Left ventricle myocardium inferior (tissue), 1 donor: ENCODE measurements around the gene SLC2A8. TPM values are rescaled to one million over a fixed set of nuclear protein-coding genes. Genes with fewer than 3 reads are reported as not detected.
A peak's percentile ranks its signal among the peaks of the same experiment; 100 is the strongest.

Experiments used
- DNase-seq: peaks from one replicate; pipeline ENCODE4 v3.0.0-alpha.2; 2020
- H3K27ac ChIP-seq: fragments of 200-600 bp; replicated peaks from 2 replicates; pipeline ENCODE4 v1.8.0; 2021
- H3K27me3 ChIP-seq: fragments of 200-600 bp; 2 replicates; pipeline ENCODE4 v1.8.0; 2021; ENCODE audit warnings: low read depth
- H3K36me3 ChIP-seq: fragments of 200-600 bp; 2 replicates; pipeline ENCODE4 v1.8.0; 2021
- H3K4me1 ChIP-seq: fragments of 200-600 bp; 2 replicates; pipeline ENCODE4 v1.8.0; 2021
- H3K4me3 ChIP-seq: fragments of 200-600 bp; 2 replicates; pipeline ENCODE4 v1.8.0; 2021; ENCODE audit warnings: mild to moderate bottlenecking, moderate library complexity
- H3K9me3 ChIP-seq: fragments of 200-600 bp; replicated peaks from 2 replicates; pipeline ENCODE4 v1.8.0; 2021
- CTCF ChIP-seq: fragments of 200-600 bp; IDR thresholded peaks from 2 replicates; pipeline ENCODE4 v1.8.0; 2021; ENCODE audit warnings: antibody characterized with exemption, mild to moderate bottlenecking, borderline replicate concordance
- intact Hi-C: fragments of 100-400 bp; cut with micrococcal nuclease; formaldehyde crosslinking; loops from one replicate; pipeline ENCODE4 v1.11.0; 2022
- total RNA-seq: library from RNA; stranded (reverse); fragmentation: NEBNext Ultra II Directional; extraction: Animal tissue kit (Norgen Biotek cat#: 25700); gene quantifications from one replicate; pipeline ENCODE4 v1.2.1, GENCODE V29; 2021
- donor health status: DM: no; HTN: yes; CAD: no; lungs with severe emphysema.

The SLC2A8 gene
- total RNA-seq, 1 donor from 2014 or later = 16.1 TPM

DNA sequence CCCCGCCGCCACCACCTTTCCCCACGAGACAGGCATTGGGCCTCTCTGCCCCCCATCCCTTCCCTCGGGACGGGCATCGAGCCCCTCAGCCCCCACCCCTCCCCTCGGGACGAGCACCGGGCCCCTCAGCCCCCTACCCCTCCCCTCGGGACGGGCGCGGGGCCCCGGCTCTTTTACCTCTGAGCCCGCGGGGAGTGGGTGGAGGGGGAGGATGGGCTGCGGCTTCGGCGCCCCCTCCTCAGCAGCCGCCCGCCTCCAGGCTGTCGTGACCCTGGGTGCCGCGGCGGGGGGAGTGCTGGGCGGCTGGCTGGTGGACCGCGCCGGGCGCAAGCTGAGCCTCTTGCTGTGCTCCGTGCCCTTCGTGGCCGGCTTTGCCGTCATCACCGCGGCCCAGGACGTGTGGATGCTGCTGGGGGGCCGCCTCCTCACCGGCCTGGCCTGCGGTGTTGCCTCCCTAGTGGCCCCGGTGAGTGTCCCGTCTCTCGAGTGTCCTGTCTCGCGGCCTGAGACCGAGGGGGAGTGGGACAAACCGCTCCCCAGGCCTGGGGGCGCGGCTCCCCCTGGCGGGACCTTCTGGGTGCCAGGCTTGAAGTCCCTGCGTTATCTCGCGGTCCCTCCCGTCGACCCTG is 791 bp downstream of the SLC2A8 start:
- peak; percentile 50 for DNase-seq
- TF ChIP-seq CTCF = peak; percentile 60
- H3K27ac ChIP-seq = peak overlapping the region; percentile 87
- H3K36me3 ChIP-seq = peaks cover 27% of the 10 kb centered on the region
- intact Hi-C loops = no loop called here
- H3K4me1 ChIP-seq = peaks cover 28% of the 10 kb centered on the region
- H3K27me3 ChIP-seq = no peaks in the 10 kb centered on the region
- H3K4me3 ChIP-seq = peak overlapping the region; percentile 83
- H3K9me3 ChIP-seq = no peaks in the 10 kb centered on the region

DNA sequence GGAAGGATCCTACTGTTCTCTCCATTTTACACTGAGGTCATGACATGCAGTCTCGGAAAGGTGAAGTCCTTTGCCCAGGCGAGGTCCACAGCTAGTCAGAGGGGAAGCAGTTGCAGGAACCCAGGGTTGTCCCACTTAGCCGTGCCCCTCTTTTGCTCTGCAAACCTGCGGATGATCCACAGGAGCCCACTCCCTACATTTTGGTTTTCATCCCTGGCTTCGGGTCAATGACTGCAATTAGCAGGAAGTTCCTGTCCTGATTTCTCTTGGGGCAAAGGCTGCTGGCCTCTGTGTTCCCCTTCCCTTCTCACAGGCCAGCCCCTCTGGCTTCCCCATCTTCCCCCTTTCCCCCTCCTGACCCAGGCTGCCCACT is 1.3 kb downstream of the SLC2A8 start:
- Histone ChIP-seq H3K9me3 (no peaks in the 10 kb centered on the region), H3K4me3 (peak overlapping the region; percentile 83), H3K36me3 (peaks cover 30% of the 10 kb centered on the region), H3K27me3 (no peaks in the 10 kb centered on the region), H3K4me1 (peaks cover 28% of the 10 kb centered on the region), H3K27ac (peak overlapping the region; percentile 87)
- TF ChIP-seq CTCF = no peak
- no peak for DNase-seq
- intact Hi-C loops = no loop called here

DNA sequence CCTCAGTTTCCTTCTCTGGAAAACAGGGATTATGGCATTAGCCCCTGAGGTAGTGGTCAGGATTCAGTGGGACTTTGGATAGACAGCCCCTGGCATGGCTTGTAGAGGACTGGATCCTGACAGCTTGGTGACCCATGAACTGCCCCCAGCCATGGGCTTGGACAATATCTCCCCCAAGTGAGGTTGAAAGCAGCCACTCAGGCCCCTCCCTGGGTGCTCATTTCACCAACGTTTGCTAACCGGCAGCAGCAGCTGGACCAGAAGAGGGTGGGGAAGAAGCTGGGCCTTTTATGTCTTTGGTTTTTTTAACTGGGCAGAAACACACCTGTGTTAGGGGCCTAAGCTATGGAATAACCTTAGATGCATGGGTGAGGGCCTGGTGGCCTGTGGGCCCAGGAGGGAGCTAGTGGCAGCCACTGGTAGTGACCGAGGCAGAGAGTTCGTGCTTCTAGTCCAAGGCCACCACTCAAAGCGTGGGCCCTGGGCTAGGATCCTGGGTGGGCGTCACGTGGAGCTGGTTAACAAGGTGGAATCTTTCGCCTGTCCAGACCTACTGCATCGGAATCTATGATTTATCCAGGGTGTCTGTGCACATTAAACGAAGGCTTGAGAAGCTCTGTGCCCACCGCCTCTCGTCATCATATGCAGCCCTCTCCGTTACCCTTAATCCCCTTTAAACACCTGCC is 1.9 kb downstream of the SLC2A8 start:
- H3K27me3 ChIP-seq = no peaks in the 10 kb centered on the region
- intact Hi-C loops = no loop called here
- no peak for TF ChIP-seq CTCF
- no peak overlapping the region for H3K27ac ChIP-seq
- peak overlapping the region; percentile 83 for H3K4me3 ChIP-seq
- H3K9me3 ChIP-seq = no peaks in the 10 kb centered on the region
- peaks cover 35% of the 10 kb centered on the region for H3K36me3 ChIP-seq
- peaks cover 28% of the 10 kb centered on the region for H3K4me1 ChIP-seq
- no peak for DNase-seq

DNA sequence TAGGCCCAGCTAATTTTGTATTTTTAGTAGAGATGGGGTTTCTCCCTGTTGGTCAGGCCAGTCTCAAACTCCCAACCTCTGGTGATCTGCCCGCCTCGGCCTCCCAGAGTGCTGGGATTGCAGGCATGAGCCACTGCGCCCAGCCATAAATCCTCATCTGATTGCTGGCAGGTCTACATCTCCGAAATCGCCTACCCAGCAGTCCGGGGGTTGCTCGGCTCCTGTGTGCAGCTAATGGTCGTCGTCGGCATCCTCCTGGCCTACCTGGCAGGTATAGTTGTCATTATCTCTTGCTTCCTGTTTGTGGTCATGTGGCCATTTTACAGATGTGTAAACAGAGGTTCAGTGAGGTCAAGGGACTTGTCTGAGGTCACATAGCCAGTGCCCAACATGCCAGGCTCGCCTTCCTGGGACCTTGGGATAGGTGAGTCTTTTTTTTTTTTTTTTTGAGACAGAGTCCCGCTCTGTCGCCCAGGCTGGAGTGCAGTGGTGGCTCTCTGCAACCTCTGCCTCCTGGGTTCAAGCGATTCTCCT is 2.8 kb downstream of the SLC2A8 start:
- peaks cover 45% of the 10 kb centered on the region for H3K36me3 ChIP-seq
- no peaks in the 10 kb centered on the region for H3K27me3 ChIP-seq
- H3K27ac ChIP-seq = no peak overlapping the region
- no peak for DNase-seq
- no peaks in the 10 kb centered on the region for H3K9me3 ChIP-seq
- peaks cover 28% of the 10 kb centered on the region for H3K4me1 ChIP-seq
- TF ChIP-seq CTCF = no peak
- H3K4me3 ChIP-seq = no peak overlapping the region
- intact Hi-C loops = no loop called here

DNA sequence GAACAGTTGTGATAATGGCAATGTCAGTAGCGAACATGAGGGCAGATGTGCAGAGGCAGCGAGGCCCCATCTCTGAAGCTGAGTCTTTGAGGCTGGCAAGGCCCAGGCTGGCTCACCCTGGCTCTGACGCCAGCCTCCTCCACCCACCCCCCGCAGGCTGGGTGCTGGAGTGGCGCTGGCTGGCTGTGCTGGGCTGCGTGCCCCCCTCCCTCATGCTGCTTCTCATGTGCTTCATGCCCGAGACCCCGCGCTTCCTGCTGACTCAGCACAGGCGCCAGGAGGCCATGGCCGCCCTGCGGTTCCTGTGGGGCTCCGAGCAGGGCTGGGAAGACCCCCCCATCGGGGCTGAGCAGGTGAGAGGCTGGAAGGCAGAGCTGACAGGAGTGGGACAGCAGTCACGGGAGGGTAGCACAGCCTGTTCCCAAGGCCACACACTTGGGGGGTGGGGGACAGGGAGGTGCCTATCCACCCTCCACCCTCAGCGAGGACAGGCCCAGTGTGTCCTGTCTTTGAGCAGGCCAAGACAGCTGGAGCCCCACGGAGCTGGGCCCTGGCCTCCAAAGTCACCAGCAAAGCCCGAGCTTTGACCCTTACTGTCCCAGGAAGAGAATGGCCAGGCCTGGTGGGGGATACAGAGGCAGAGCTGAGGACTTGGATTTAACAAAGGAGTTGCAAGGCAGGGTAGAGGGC is 5.6 kb downstream of the SLC2A8 start:
- no peak for DNase-seq
- Histone ChIP-seq H3K36me3 (peaks cover 58% of the 10 kb centered on the region), H3K4me3 (no peak overlapping the region), H3K9me3 (no peaks in the 10 kb centered on the region), H3K27ac (no peak overlapping the region), H3K27me3 (no peaks in the 10 kb centered on the region), H3K4me1 (peaks cover 33% of the 10 kb centered on the region)
- no peak for TF ChIP-seq CTCF
- intact Hi-C loops = no loop called here
